K562 (cell line): Measurements from ENCODE around the gene SIGLEC14. TPM values are rescaled to one million over a fixed set of nuclear protein-coding genes. Genes with fewer than 3 reads are reported as not detected.

Source experiments
- CAMTA2 ChIP-seq: fragments of 250-450 bp; sonication (Bioruptor Pico); conservative IDR thresholded peaks from 2 replicates; pipeline ENCODE4 v1.5.1; 2022
- CHCHD3 ChIP-seq: fragments of 250-450 bp; sonication (Bioruptor Pico); IDR thresholded peaks from 2 replicates; pipeline ENCODE4 v2.1.2; 2022; ENCODE audit warnings: mild to moderate bottlenecking
- OTX1 ChIP-seq: fragments of 450-650 bp; formaldehyde crosslinking; IDR thresholded peaks from 2 replicates; pipeline ENCODE4 v1.4.0; 2022; ENCODE audit warnings: mild to moderate bottlenecking
- POLR2AphosphoS5 ChIP-seq: IDR thresholded peaks from 2 replicates; pipeline ENCODE4 v1.6.1; 2011; ENCODE audit warnings: mild to moderate bottlenecking, low read depth, low read length, moderate library complexity; ENCODE audit not compliant: control insufficient read depth, insufficient read depth
- RAD51 ChIP-seq: fragments of 450-650 bp; IDR thresholded peaks from 2 replicates; pipeline ENCODE4 v1.7.1; 2016; ENCODE audit warnings: low read depth, mild to moderate bottlenecking, borderline replicate concordance
- SIN3A ChIP-seq, 2 experiments: fragments of 150-350 bp in 1 of 2; IDR thresholded peaks; 2 replicates each; pipeline ENCODE4 v1.6.1; 2011 to 2016; ENCODE audit warnings: borderline replicate concordance in 2 of 2, low read depth in 2 of 2, low read length in 2 of 2, mild to moderate bottlenecking in 2 of 2, moderate library complexity in 2 of 2; ENCODE audit not compliant: control insufficient read depth in 1 of 2
- SMARCA5 ChIP-seq: fragments of 450-650 bp; IDR thresholded peaks from 2 replicates; pipeline ENCODE4 v1.6.1; 2016
- SNRNP70 ChIP-seq: fragments of 200-400 bp; formaldehyde crosslinking; optimal IDR thresholded peaks from 2 replicates; pipeline ENCODE3; 2017; ENCODE audit warnings: low read depth, low read length
- SP2 ChIP-seq: IDR thresholded peaks from 2 replicates; pipeline ENCODE4 v1.6.1; 2011; ENCODE audit warnings: mild to moderate bottlenecking, low read depth, low read length, moderate library complexity; ENCODE audit not compliant: poor library complexity, severe bottlenecking; ENCODE audit errors: extremely low read depth
- SUPT5H ChIP-seq: fragments of 450-650 bp; IDR thresholded peaks from 2 replicates; pipeline ENCODE4 v1.6.1; 2016
- TAF7 ChIP-seq: fragments of 450-650 bp; IDR thresholded peaks from 2 replicates; pipeline ENCODE4 v1.6.1; 2016; ENCODE audit warnings: missing genetic modification characterization, missing compliant biosample characterization
- TGIF2 ChIP-seq: sonication (generic); formaldehyde crosslinking; IDR thresholded peaks from 2 replicates; pipeline ENCODE4 v1.8.1; 2022; ENCODE audit warnings: mild to moderate bottlenecking, missing genetic modification reagents, moderate library complexity
- ZC3H8 ChIP-seq: fragments of 450-650 bp; IDR thresholded peaks from 2 replicates; pipeline ENCODE4 v1.6.1; 2017
- ZNF354B ChIP-seq: fragments of 250-450 bp; sonication (Bioruptor Pico); IDR thresholded peaks from 2 replicates; pipeline ENCODE4 v1.4.0; 2020
- ZNF431 ChIP-seq: sonication (generic); formaldehyde crosslinking; IDR thresholded peaks from 2 replicates; pipeline ENCODE4 v1.8.0; 2022; ENCODE audit warnings: mild to moderate bottlenecking, missing genetic modification reagents
- ZNF644 ChIP-seq: fragments of 200-800 bp; sonication (Bioruptor generic); IDR thresholded peaks from 2 replicates; pipeline ENCODE4 v1.6.1; 2016; ENCODE audit warnings: low read depth, missing genetic modification characterization, missing compliant biosample characterization
- polyA plus RNA-seq, 8 experiments: library from polyadenylated mRNA; depleted of rRNA in 4 of 8; stranded (reverse) in 5 of 8; unstranded in 3 of 8; fragments of >200 nt; fragmentation: Nextera tagmentation in 2 of 8; fragmentation: Illumina TruSeq in 1 of 8; extraction: Ambion mirVana in 2 of 8; extraction: Trizol in 1 of 8; gene quantifications; 2 replicates each; pipeline versions ENCODE4 v1.2.1 to v1.2.3, GENCODE V29; 2011 to 2014; ENCODE audit warnings: inconsistent platforms in 1 of 8, missing spikeins in 1 of 8
- total RNA-seq, 7 experiments: library from RNA; depleted of rRNA in 6 of 7; stranded (reverse); fragments of >200 nt in 6 of 7; fragmentation: Illumina TruSeq in 2 of 7; extraction: Trizol in 2 of 7; gene quantifications; 2 replicates each; pipeline versions ENCODE4 v1.2.1 to v1.2.3, GENCODE V29; 2011 to 2021; ENCODE audit warnings: low replicate concordance in 1 of 7
- TF ChIP-seq, protein P1 (sequence below): fragments of 250-450 bp; sonication (Bioruptor Pico); IDR thresholded peaks from 2 replicates; pipeline ENCODE4 v1.8.0; 2022; ENCODE audit warnings: inconsistent platforms, mild to moderate bottlenecking, moderate library complexity, borderline replicate concordance
- TF ChIP-seq, protein P2 (sequence below): fragments of 450-650 bp; formaldehyde crosslinking; IDR thresholded peaks from 2 replicates; pipeline ENCODE4 v1.4.0; 2020; ENCODE audit warnings: mild to moderate bottlenecking, moderate library complexity
- TF ChIP-seq, protein P3 (sequence below): sonication (generic); formaldehyde crosslinking; IDR thresholded peaks from 2 replicates; pipeline ENCODE4 v1.4.0; 2020; ENCODE audit warnings: mild to moderate bottlenecking, missing genetic modification reagents
- TF ChIP-seq, protein P4 (sequence below): fragments of 450-650 bp; IDR thresholded peaks from 2 replicates; pipeline ENCODE4 v1.6.1; 2016; ENCODE audit warnings: antibody characterized with exemption
- TF ChIP-seq, protein P5 (sequence below), 2 experiments: fragments of 200-800 bp in 1 of 2; sonication (Bioruptor generic) in 1 of 2; sonication (generic) in 1 of 2; formaldehyde crosslinking in 1 of 2; IDR thresholded peaks in 1 of 2; conservative IDR thresholded peaks in 1 of 2; 2 replicates each; pipeline versions ENCODE4 v1.5.0 to v1.6.1; 2016 to 2020; ENCODE audit warnings: missing compliant biosample characterization in 1 of 2, missing genetic modification characterization in 1 of 2, missing genetic modification reagents in 1 of 2

SIGLEC14 gene
- total and polyA plus RNA-seq, 9 of the 15 experiments (the other 6 are each of a cell fraction or from before 2014, with no cell fraction given): not detected

DNA sequence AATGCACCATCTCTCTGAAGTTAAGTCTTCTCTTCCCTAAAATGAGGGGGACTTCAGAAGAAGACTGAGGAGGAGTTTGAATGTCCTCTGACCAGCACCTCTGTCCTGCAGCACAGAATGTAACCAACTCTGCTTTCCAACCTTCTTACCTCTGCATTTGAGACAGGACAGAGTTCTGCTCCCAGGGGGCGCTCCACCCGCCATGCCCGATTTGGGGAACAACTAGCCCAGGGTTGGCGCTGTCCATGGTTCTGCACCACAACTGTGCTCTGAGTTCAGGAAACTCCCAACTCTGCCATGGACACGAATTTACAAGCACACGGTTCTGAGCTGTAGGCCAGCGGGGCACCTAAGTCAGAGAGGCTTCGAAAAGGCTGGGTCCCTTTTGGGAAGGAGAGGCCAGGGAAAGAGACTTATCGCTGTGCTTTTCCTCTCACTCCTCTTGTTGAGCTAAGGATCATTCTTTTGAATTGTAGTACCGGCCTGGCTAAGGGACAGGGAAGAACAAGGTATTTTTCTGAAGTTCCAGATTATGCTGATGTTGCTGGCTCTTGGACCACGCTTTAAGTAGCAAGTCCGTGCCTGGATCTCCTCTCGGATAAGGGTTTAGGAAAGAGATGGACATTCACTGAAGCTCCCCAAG lies 38.6 kb downstream of the SIGLEC14 start (continued):
- TF ChIP-seq, protein P1, sequence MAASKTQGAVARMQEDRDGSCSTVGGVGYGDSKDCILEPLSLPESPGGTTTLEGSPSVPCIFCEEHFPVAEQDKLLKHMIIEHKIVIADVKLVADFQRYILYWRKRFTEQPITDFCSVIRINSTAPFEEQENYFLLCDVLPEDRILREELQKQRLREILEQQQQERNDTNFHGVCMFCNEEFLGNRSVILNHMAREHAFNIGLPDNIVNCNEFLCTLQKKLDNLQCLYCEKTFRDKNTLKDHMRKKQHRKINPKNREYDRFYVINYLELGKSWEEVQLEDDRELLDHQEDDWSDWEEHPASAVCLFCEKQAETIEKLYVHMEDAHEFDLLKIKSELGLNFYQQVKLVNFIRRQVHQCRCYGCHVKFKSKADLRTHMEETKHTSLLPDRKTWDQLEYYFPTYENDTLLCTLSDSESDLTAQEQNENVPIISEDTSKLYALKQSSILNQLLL: no peak
- TF ChIP-seq, protein P2, sequence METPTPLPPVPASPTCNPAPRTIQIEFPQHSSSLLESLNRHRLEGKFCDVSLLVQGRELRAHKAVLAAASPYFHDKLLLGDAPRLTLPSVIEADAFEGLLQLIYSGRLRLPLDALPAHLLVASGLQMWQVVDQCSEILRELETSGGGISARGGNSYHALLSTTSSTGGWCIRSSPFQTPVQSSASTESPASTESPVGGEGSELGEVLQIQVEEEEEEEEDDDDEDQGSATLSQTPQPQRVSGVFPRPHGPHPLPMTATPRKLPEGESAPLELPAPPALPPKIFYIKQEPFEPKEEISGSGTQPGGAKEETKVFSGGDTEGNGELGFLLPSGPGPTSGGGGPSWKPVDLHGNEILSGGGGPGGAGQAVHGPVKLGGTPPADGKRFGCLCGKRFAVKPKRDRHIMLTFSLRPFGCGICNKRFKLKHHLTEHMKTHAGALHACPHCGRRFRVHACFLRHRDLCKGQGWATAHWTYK (CRISPR knock-in tag): no peak
- TF ChIP-seq SP2 (no peak), ZNF644 (tag) (peak; percentile 87), SIN3A (IDR thresholded peaks at IDR 0.05; ENCODE audit: borderline replicate concordance in 2 of 2, control insufficient read depth in 1 of 2, low read depth in 2 of 2, low read length in 2 of 2) (peak; percentile 87 to 95; a peak in 3 of 4 replicates), ZC3H8 (no peak; the same call in 1 of the 2 replicates), TGIF2 (CRISPR knock-in tag) (peak; percentile 84; the same call in 1 of the 2 replicates), OTX1 (CRISPR knock-in tag) (no peak), SMARCA5 (no peak), CAMTA2 (no peak), CHCHD3 (no peak), RAD51 (no peak), TAF7 (tag) (no peak), ZNF431 (CRISPR knock-in tag) (peak; percentile 72; the same call in 1 of the 2 replicates), POLR2AphosphoS5 (no peak), SNRNP70 (no peak), SUPT5H (no peak), ZNF354B (CRISPR knock-in tag) (no peak)
- TF ChIP-seq, protein P3, sequence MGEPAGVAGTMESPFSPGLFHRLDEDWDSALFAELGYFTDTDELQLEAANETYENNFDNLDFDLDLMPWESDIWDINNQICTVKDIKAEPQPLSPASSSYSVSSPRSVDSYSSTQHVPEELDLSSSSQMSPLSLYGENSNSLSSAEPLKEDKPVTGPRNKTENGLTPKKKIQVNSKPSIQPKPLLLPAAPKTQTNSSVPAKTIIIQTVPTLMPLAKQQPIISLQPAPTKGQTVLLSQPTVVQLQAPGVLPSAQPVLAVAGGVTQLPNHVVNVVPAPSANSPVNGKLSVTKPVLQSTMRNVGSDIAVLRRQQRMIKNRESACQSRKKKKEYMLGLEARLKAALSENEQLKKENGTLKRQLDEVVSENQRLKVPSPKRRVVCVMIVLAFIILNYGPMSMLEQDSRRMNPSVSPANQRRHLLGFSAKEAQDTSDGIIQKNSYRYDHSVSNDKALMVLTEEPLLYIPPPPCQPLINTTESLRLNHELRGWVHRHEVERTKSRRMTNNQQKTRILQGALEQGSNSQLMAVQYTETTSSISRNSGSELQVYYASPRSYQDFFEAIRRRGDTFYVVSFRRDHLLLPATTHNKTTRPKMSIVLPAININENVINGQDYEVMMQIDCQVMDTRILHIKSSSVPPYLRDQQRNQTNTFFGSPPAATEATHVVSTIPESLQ (CRISPR knock-in tag): peak; percentile 65; the same call in 1 of the 2 replicates
- TF ChIP-seq, protein P4, sequence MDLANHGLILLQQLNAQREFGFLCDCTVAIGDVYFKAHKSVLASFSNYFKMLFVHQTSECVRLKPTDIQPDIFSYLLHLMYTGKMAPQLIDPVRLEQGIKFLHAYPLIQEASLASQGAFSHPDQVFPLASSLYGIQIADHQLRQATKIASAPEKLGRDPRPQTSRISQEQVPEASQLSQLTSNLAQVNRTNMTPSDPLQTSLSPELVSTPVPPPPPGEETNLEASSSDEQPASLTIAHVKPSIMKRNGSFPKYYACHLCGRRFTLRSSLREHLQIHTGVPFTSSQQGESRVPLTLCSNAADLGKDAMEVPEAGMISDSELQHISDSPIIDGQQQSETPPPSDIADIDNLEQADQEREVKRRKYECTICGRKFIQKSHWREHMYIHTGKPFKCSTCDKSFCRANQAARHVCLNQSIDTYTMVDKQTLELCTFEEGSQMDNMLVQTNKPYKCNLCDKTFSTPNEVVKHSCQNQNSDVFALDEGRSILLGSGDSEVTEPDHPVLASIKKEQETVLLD: no peak
- TF ChIP-seq, protein P5, sequence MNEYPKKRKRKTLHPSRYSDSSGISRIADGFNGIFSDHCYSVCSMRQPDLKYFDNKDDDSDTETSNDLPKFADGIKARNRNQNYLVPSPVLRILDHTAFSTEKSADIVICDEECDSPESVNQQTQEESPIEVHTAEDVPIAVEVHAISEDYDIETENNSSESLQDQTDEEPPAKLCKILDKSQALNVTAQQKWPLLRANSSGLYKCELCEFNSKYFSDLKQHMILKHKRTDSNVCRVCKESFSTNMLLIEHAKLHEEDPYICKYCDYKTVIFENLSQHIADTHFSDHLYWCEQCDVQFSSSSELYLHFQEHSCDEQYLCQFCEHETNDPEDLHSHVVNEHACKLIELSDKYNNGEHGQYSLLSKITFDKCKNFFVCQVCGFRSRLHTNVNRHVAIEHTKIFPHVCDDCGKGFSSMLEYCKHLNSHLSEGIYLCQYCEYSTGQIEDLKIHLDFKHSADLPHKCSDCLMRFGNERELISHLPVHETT (CRISPR knock-in tag; conservative IDR thresholded peaks at IDR 0.05 in 1 of 2, IDR thresholded peaks at IDR 0.05 in 1 of 2): 0 out of 4 replicates have a peak, but pooled peaks of 1 of the 2 experiments have one; percentile 47
